Naive thymus-derived CD4-positive, alpha-beta T cell (primary cell): ENCODE results near the gene SNAP91. TPM values are rescaled to one million over a fixed set of nuclear protein-coding genes. Genes with fewer than 3 reads are reported as not detected.
"Not testable (repeated sequence)": the region's sequence is repeated elsewhere in the genome, so short reads cannot be mapped to it uniquely, and the experiment has no call there.

Experiments
- ATAC-seq: fragments of 150-1000 bp; cut with Tn5 transposase; 2 replicates; pipeline ENCODE4 v1.10.0; 2021; ENCODE audit warnings: mild to moderate bottlenecking, moderate library complexity
- CTCF ChIA-PET: fragments of 350-600 bp; sonication (Branson Sonifier 250); formaldehyde crosslinking; loops from one replicate; lab custom pipeline; 2021; ENCODE audit warnings: antibody characterized with exemption; lab: Charles Lee
- POLR2A ChIA-PET: fragments of 350-600 bp; sonication (Branson Sonifier 250); formaldehyde crosslinking; loops from one replicate; lab custom pipeline; 2021; ENCODE audit warnings: antibody characterized with exemption, inconsistent platforms; lab: Charles Lee
- DNase-seq, 9 donors: peaks; one replicate each; pipeline versions ENCODE4 v3.0.0 to v3.0.0-alpha.2; 2020 to 2022; ENCODE audit warnings: mixed read lengths in 1 of 9
- H3K27ac ChIP-seq: one replicate; pipeline ENCODE4 v1.7.0; 2013; ENCODE audit warnings: mild to moderate bottlenecking, low read depth, low read length, moderate library complexity
- H3K27me3 ChIP-seq, 2 donors: one replicate each; pipeline ENCODE4 v1.7.0; 2013; ENCODE audit warnings: low read length in 2 of 2, mild to moderate bottlenecking in 2 of 2, moderate library complexity in 2 of 2; ENCODE audit not compliant: control insufficient read depth in 2 of 2, insufficient read depth in 2 of 2
- H3K36me3 ChIP-seq, 3 experiments: 1 replicate in 2 of 3; 2 replicates in 1 of 3; pipeline ENCODE4 v1.7.0; 2013; ENCODE audit warnings: low read length in 3 of 3, mild to moderate bottlenecking in 3 of 3, moderate library complexity in 1 of 3; ENCODE audit not compliant: insufficient read depth in 3 of 3, control insufficient read depth in 2 of 3
- H3K4me1 ChIP-seq, 2 donors: one replicate each; pipeline ENCODE4 v1.7.0; 2013; ENCODE audit warnings: low read length in 2 of 2, mild to moderate bottlenecking in 2 of 2, moderate library complexity in 1 of 2; ENCODE audit not compliant: control insufficient read depth in 2 of 2, insufficient read depth in 2 of 2
- H3K4me3 ChIP-seq: 2 replicates; pipeline ENCODE4 v1.7.0; 2013; ENCODE audit warnings: mild to moderate bottlenecking, low read length
- H3K9me3 ChIP-seq, 3 experiments: 1 replicate in 2 of 3; 2 replicates in 1 of 3; pipeline ENCODE4 v1.7.0; 2013; ENCODE audit warnings: low read length in 3 of 3; ENCODE audit not compliant: control insufficient read depth in 2 of 3
- H3K27ac Mint-ChIP-seq, 9 donors: one replicate each; pipeline ENCODE4 v1.8.0; 2020 to 2022; ENCODE audit warnings: mixed read lengths in 9 of 9, mild to moderate bottlenecking in 8 of 9, moderate library complexity in 5 of 9, inconsistent platforms in 2 of 9
- H3K27me3 Mint-ChIP-seq, 5 donors: one replicate each; pipeline ENCODE4 v1.8.0; 2021 to 2022; ENCODE audit warnings: mixed read lengths in 5 of 5, mild to moderate bottlenecking in 1 of 5
- H3K36me3 Mint-ChIP-seq, 5 donors: one replicate each; pipeline ENCODE4 v1.8.0; 2020 to 2022; ENCODE audit warnings: mixed read lengths in 5 of 5, mild to moderate bottlenecking in 3 of 5, inconsistent platforms in 1 of 5
- H3K4me1 Mint-ChIP-seq, 7 donors: one replicate each; pipeline ENCODE4 v1.8.0; 2020 to 2022; ENCODE audit warnings: mixed read lengths in 7 of 7, mild to moderate bottlenecking in 3 of 7, inconsistent platforms in 1 of 7
- H3K4me3 Mint-ChIP-seq, 10 donors: one replicate each; pipeline ENCODE4 v1.8.0; 2020 to 2022; ENCODE audit warnings: mild to moderate bottlenecking in 10 of 10, mixed read lengths in 10 of 10, moderate library complexity in 6 of 10, inconsistent platforms in 2 of 10
- H3K9me3 Mint-ChIP-seq, 11 donors: one replicate each; pipeline ENCODE4 v1.8.0; 2020 to 2022; ENCODE audit warnings: mixed read lengths in 11 of 11, mild to moderate bottlenecking in 4 of 11, inconsistent platforms in 1 of 11, moderate library complexity in 1 of 11
- intact Hi-C, 2 donors: fragments of 100-400 bp; cut with micrococcal nuclease; formaldehyde crosslinking; loops; one replicate each; pipeline ENCODE4 v1.15.1; 2023
- polyA plus RNA-seq, 2 donors: library from polyadenylated mRNA; unstranded; fragments of 300-500 nt; fragmentation: Illumina TruSeq; gene quantifications; one replicate each; pipeline ENCODE4 v1.2.3, GENCODE V29; 2021
- total RNA-seq, 6 experiments: library from RNA in 5 of 6; stranded (reverse) in 5 of 6; gene quantifications; 1 replicate in 5 of 6; 2 replicates in 1 of 6; pipeline ENCODE4 v1.2.3 and lab custom pipeline; 2021 to 2026

The SNAP91 gene
- total and polyA plus RNA-seq, 7 experiments from 2014 or later = not detected

DNA sequence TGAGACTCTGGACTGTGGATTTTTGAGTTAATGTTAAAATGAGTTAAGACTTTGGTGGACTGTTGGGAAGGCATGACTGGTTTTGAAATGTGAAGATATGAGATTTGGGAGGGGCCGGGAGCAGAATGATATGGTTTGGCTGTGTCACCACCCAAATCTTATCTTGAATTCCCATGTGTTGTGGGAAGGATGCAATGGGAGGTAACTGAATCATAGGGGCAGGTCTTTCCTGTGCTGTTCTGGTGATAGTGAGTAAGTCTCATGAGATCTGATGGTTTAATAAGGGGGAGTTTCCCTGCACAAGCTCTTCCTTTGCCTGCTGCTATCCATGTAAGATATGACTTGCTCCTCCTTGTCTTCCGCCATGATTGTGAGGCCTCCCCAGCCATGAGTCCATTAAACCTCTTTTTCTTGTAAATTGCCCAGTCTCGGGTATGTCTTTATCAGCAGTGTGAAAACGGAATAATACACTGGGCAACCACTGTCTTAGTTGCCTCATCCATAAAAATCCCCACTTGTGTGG is 137.2 kb downstream of the SNAP91 start:
- H3K4me3 Mint-ChIP-seq, H3K27me3 ChIP-seq, ATAC-seq, H3K4me1 ChIP-seq, H3K27ac Mint-ChIP-seq, CTCF ChIA-PET, POLR2A ChIA-PET, intact Hi-C loops, H3K36me3 ChIP-seq, H3K4me1 Mint-ChIP-seq, DNase-seq, H3K4me3 ChIP-seq, H3K9me3 ChIP-seq, H3K36me3 Mint-ChIP-seq, H3K27me3 Mint-ChIP-seq, H3K27ac ChIP-seq: not testable (repeated sequence)
- H3K9me3 Mint-ChIP-seq = peaks cover 0 to 16% (median 11%) of the 10 kb centered on the region in 11 donors

DNA sequence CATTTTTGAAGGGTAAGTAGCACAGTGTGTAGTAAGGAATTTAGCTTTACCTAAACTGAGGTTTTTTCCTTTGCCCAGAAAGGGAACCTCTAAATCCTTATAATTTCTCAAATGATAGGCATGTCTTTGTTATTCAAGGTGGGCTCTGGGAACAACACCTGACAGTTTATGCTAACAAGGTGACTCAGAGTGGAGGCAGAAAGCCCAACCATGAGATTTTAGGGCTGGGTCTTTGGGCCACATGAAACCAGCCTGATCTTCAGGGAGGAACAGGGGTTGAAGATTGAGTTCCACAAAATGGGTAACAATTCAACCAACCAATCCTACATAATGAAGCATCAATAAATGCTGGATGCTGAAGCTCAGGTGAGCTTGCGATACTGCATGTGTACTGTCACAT is 149.9 kb downstream of the SNAP91 start:
- H3K4me1 Mint-ChIP-seq = no peaks in the 10 kb centered on the region
- H3K27me3 Mint-ChIP-seq = peaks cover 0 to 17% (median under 1%) of the 10 kb centered on the region in 5 donors
- Histone ChIP-seq H3K27me3 (no peaks in the 10 kb centered on the region), H3K27ac (no peak overlapping the region), H3K9me3 (peaks cover 0 to 5% (median 0%) of the 10 kb centered on the region in 3 experiments), H3K4me1 (no peaks in the 10 kb centered on the region), H3K4me3 (no peak overlapping the region), H3K36me3 (no peaks in the 10 kb centered on the region)
- no peak overlapping the region for H3K4me3 Mint-ChIP-seq
- no peak overlapping the region for H3K27ac Mint-ChIP-seq
- ATAC-seq (no peak), DNase-seq (no peak)
- POLR2A ChIA-PET = no interaction called here
- CTCF ChIA-PET = no interaction called here
- intact Hi-C loops = no loop called here
- H3K36me3 Mint-ChIP-seq = no peaks in the 10 kb centered on the region
- H3K9me3 Mint-ChIP-seq = peaks cover 0 to 11% (median 6%) of the 10 kb centered on the region in 11 donors

DNA sequence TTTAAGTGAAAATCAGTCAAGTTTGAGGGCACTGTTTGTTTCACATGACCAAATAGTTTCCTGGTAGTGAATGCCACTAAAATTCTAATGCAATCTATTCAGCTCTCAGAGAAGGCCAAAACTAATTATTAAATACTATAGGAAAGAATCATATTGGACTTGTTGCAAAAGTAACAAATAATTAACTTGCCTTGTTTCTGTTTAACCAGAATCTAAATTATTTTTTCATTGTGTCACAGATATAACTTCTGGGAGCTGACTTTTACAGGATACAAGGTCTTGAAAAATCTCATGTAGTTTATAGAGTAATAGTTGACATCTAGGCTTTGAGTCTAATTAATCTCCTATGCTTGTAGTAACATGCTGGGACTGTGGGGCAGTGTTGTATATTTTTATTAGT is 152.0 kb downstream of the SNAP91 start:
- H3K36me3 Mint-ChIP-seq = no peaks in the 10 kb centered on the region
- H3K27me3 Mint-ChIP-seq = peaks cover 0 to 18% (median 3%) of the 10 kb centered on the region in 5 donors
- no peak for ATAC-seq
- no peaks in the 10 kb centered on the region for H3K36me3 ChIP-seq
- no peak overlapping the region for H3K27ac Mint-ChIP-seq
- no peaks in the 10 kb centered on the region for H3K4me1 Mint-ChIP-seq
- no peak overlapping the region for H3K27ac ChIP-seq
- no peaks in the 10 kb centered on the region for H3K4me1 ChIP-seq
- POLR2A ChIA-PET = no interaction called here
- no peak overlapping the region for H3K4me3 Mint-ChIP-seq
- H3K9me3 Mint-ChIP-seq = peaks cover 0 to 6% (median 1%) of the 10 kb centered on the region in 11 donors
- intact Hi-C loops = no loop called here
- CTCF ChIA-PET = no interaction called here
- no peak overlapping the region for H3K4me3 ChIP-seq
- no peaks in the 10 kb centered on the region for H3K9me3 ChIP-seq
- no peaks in the 10 kb centered on the region for H3K27me3 ChIP-seq
- no peak for DNase-seq

DNA sequence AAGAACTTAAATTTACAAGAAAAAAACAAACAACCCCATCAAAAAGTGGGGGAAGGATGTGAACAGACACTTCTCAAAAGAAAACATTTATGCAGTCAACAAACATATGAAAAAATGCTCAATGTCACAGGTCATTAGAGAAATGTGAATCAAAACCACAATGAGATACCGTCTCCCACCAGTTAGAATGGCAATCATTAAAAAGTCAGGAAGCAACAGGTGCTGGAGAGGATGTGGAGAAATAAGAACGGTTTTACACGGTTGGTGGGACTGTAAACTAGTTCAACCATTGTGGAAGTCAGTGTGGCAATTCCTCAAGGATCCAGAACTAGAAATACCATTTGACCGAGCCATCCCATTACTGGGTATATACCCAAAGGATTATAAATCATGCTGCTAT is 157.2 kb downstream of the SNAP91 start:
- H3K4me3 ChIP-seq, H3K9me3 ChIP-seq, POLR2A ChIA-PET, intact Hi-C loops, DNase-seq, ATAC-seq, H3K4me1 Mint-ChIP-seq, H3K4me3 Mint-ChIP-seq, CTCF ChIA-PET, H3K27ac Mint-ChIP-seq, H3K36me3 ChIP-seq, H3K4me1 ChIP-seq, H3K27me3 ChIP-seq, H3K27ac ChIP-seq, H3K36me3 Mint-ChIP-seq: not testable (repeated sequence)
- Mint-ChIP-seq H3K27me3 (peaks cover 0 to 44% (median 13%) of the 10 kb centered on the region in 5 donors), H3K9me3 (peaks cover 2 to 28% (median 9%) of the 10 kb centered on the region in 11 donors)

DNA sequence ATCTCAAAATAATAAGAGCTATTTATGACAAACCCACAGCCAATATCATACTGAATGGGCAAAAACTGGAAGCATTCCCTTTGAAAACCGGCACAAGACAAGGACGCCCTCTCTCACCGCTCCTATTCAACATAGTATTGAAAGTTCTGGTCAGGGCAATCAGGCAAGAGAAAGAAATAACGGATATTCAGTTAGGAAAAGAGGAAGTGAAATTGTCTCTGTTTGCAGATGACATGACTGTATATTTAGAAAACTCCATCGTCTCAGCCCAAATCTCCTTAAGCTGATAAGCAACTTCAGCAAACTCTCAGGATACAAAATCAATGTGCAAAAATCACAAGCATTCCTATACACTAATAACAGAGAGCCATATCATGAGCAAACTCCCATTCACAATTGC is 158.4 kb downstream of the SNAP91 start:
- H3K27ac Mint-ChIP-seq, ATAC-seq, H3K4me1 Mint-ChIP-seq, CTCF ChIA-PET, H3K9me3 ChIP-seq, DNase-seq, H3K36me3 ChIP-seq, POLR2A ChIA-PET, H3K4me3 Mint-ChIP-seq, H3K27ac ChIP-seq, H3K4me3 ChIP-seq, H3K36me3 Mint-ChIP-seq, intact Hi-C loops, H3K4me1 ChIP-seq, H3K27me3 ChIP-seq: not testable (repeated sequence)
- peaks cover 4 to 28% (median 9%) of the 10 kb centered on the region in 11 donors for H3K9me3 Mint-ChIP-seq
- H3K27me3 Mint-ChIP-seq = peaks cover 0 to 44% (median 13%) of the 10 kb centered on the region in 5 donors

DNA sequence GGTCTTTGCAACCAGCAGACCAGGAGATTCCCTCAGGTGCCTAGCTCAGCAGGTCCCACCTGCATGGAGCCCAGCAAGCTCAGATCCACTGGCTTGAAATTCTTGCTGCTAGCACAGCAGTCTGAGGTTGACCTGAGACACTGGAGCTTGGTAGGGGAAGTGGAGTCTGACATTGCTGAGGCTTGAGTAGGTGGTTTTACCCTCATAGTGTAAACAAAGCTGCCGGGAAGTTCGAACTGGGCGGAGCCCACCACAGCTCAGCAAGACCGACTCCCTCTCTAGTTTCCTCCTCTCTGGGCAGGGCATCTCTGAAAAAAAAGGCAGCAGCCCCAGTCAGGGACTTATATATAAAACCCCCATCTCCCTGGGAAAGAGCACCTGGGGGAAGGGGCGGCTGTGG is 162.3 kb downstream of the SNAP91 start:
- no peak for DNase-seq
- Histone ChIP-seq H3K9me3 (no peaks in the 10 kb centered on the region), H3K27me3 (no peaks in the 10 kb centered on the region), H3K27ac (no peak overlapping the region), H3K4me3 (no peak overlapping the region), H3K36me3 (no peaks in the 10 kb centered on the region), H3K4me1 (no peaks in the 10 kb centered on the region)
- Mint-ChIP-seq H3K4me1 (peaks cover 0 to 6% (median 0%) of the 10 kb centered on the region in 7 donors), H3K27me3 (peaks cover 4 to 31% (median 20%) of the 10 kb centered on the region in 5 donors), H3K27ac (no peak overlapping the region), H3K9me3 (peaks cover 4 to 30% (median 11%) of the 10 kb centered on the region in 11 donors), H3K4me3 (no peak overlapping the region), H3K36me3 (peaks cover 0 to 3% (median 0%) of the 10 kb centered on the region in 5 donors)
- intact Hi-C loops = no loop called here
- POLR2A ChIA-PET = no interaction called here
- ATAC-seq = no peak
- CTCF ChIA-PET = no interaction called here

DNA sequence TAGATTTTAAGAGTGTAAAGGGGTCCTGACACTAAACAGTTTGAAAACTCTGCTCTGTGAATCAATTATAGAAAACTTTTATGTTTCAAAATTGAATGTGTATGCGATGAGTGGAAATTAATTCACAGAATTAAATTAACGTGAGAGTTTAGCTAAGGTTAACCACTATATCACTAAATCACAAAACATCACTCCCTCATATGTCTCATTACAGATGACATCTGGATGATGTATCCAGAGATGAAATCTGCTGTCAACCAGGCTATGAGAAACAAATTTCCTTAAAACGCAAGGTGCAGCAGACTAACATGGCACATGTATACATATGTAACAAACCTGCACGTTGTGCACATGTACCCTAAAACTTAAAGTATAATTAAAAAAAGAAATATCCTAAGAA is 169.2 kb downstream of the SNAP91 start:
- ATAC-seq (no peak), DNase-seq (no peak)
- ChIA-PET CTCF (no interaction called here), POLR2A (no interaction called here)
- H3K9me3 ChIP-seq = no peaks in the 10 kb centered on the region
- Mint-ChIP-seq H3K4me1 (no peaks in the 10 kb centered on the region), H3K9me3 (peaks cover 0 to 6% (median 0%) of the 10 kb centered on the region in 11 donors), H3K4me3 (no peak overlapping the region), H3K36me3 (no peaks in the 10 kb centered on the region), H3K27ac (no peak overlapping the region), H3K27me3 (peaks cover 4 to 15% (median 11%) of the 10 kb centered on the region in 5 donors)
- H3K4me3 ChIP-seq = no peak overlapping the region
- peaks cover 0 to 2% of the 10 kb centered on the region in 2 donors for H3K27me3 ChIP-seq
- no peaks in the 10 kb centered on the region for H3K4me1 ChIP-seq
- H3K36me3 ChIP-seq = no peaks in the 10 kb centered on the region
- intact Hi-C loops = no loop called here
- H3K27ac ChIP-seq = no peak overlapping the region
